Raji (cell line): ENCODE data around the gene HEXD.

Source experiments
- POLR2A ChIP-seq: IDR thresholded peaks from 2 replicates; pipeline ENCODE4 v1.6.1; 2011; ENCODE audit warnings: low read depth, low read length, control low read depth; ENCODE audit not compliant: insufficient read depth

HEXD gene

GRCh38 chr17:82457073-82457928, 39.2 kb downstream of the HEXD start:
- TF ChIP-seq POLR2A = no peak

GRCh38 chr17:82457929-82458178, 39.7 kb downstream of the HEXD start:
- TF ChIP-seq POLR2A = peak; percentile 85

- peak; percentile 72 for TF ChIP-seq POLR2A
Measured at GRCh38 chr17:82458179-82458884, 40.2 kb downstream of the HEXD start, which contains the start of gene NARF. TSS of gene NARF (plus strand) at chr17:82458741. CDS start at chr17:82458804, 63 bp downstream.

GRCh38 chr17:82458885-82459424, 40.8 kb downstream of the HEXD start:
- no peak for TF ChIP-seq POLR2A

GRCh38 chr17:82461827-82462524, 43.8 kb downstream of the HEXD start:
- TF ChIP-seq POLR2A = no peak

- TF ChIP-seq POLR2A = no peak
Measured at GRCh38 chr17:82463391-82463790, 45.2 kb downstream of the HEXD start.

- TF ChIP-seq POLR2A = no peak
Measured at GRCh38 chr17:82463925-82464566, 45.9 kb downstream of the HEXD start.

GRCh38 chr17:82464567-82464929, 46.4 kb downstream of the HEXD start:
- TF ChIP-seq POLR2A = no peak

- TF ChIP-seq POLR2A = no peak
Measured at GRCh38 chr17:82465023-82465603, 47.0 kb downstream of the HEXD start.

GRCh38 chr17:82468692-82469091, 50.5 kb downstream of the HEXD start:
- TF ChIP-seq POLR2A = no peak

GRCh38 chr17:82470065-82470464, 51.9 kb downstream of the HEXD start:
- TF ChIP-seq POLR2A = no peak

GRCh38 chr17:82474223-82475010, 56.3 kb downstream of the HEXD start:
- no peak for TF ChIP-seq POLR2A

- no peak for TF ChIP-seq POLR2A
Measured at GRCh38 chr17:82475458-82475857, 57.3 kb downstream of the HEXD start.

GRCh38 chr17:82477934-82478333, 59.8 kb downstream of the HEXD start:
- no peak for TF ChIP-seq POLR2A

GRCh38 chr17:82479602-82480001, 61.5 kb downstream of the HEXD start:
- no peak for TF ChIP-seq POLR2A

- no peak for TF ChIP-seq POLR2A
Measured at GRCh38 chr17:82480318-82480717, 62.2 kb downstream of the HEXD start.
